Hepatocyte (in vitro differentiated cells): ENCODE measurements around the gene EXTL1. TPM values are rescaled to one million over a fixed set of nuclear protein-coding genes. Genes with fewer than 3 reads are reported as not detected.

Experiments used
- DNase-seq: peaks from one replicate; pipeline ENCODE4 v3.0.0-alpha.2; 2016; ENCODE audit warnings: low spot score
- H2AFZ ChIP-seq: fragments of 200-600 bp; sonication (generic); 2 replicates; pipeline ENCODE4 v1.6.0; 2016; ENCODE audit warnings: antibody characterized with exemption, mild to moderate bottlenecking
- H3K27ac ChIP-seq: fragments of 200-600 bp; sonication (generic); 2 replicates; pipeline ENCODE4 v1.5.1; 2016; ENCODE audit warnings: mild to moderate bottlenecking
- H3K27me3 ChIP-seq: fragments of 200-600 bp; sonication (generic); 2 replicates; pipeline ENCODE4 v1.6.1; 2016
- H3K36me3 ChIP-seq: fragments of 200-600 bp; sonication (generic); replicated peaks from 2 replicates; pipeline ENCODE4 v1.5.1; 2016; ENCODE audit warnings: low read depth; ENCODE audit not compliant: insufficient read depth
- H3K4me1 ChIP-seq: fragments of 200-600 bp; sonication (generic); 2 replicates; pipeline ENCODE4 v1.5.1; 2016; ENCODE audit warnings: mild to moderate bottlenecking, moderate library complexity; ENCODE audit not compliant: insufficient read depth
- H3K4me2 ChIP-seq: fragments of 200-600 bp; sonication (generic); 2 replicates; pipeline ENCODE4 v1.6.0; 2016
- H3K4me3 ChIP-seq: fragments of 200-600 bp; sonication (generic); 2 replicates; pipeline ENCODE4 v1.5.1; 2016; ENCODE audit warnings: mild to moderate bottlenecking
- H3K79me2 ChIP-seq: fragments of 200-600 bp; sonication (generic); 2 replicates; pipeline ENCODE4 v1.6.0; 2017; ENCODE audit warnings: mild to moderate bottlenecking
- H3K9me2 ChIP-seq: fragments of 200-600 bp; sonication (generic); replicated peaks from 2 replicates; pipeline ENCODE4 v1.6.0; 2017; ENCODE audit warnings: mild to moderate bottlenecking; ENCODE audit not compliant: insufficient read depth
- H3K9me3 ChIP-seq: fragments of 200-600 bp; sonication (generic); 2 replicates; pipeline ENCODE4 v1.5.1; 2016; ENCODE audit warnings: low read depth, mild to moderate bottlenecking
- H4K20me1 ChIP-seq: fragments of 200-600 bp; sonication (generic); 2 replicates; pipeline ENCODE4 v1.6.0; 2016; ENCODE audit warnings: mild to moderate bottlenecking; ENCODE audit not compliant: insufficient read depth, poor library complexity, severe bottlenecking
- CTCF ChIP-seq: fragments of 200-600 bp; sonication (generic); IDR thresholded peaks from 2 replicates; pipeline ENCODE4 v1.5.1; 2016; ENCODE audit warnings: antibody characterized with exemption, mild to moderate bottlenecking; ENCODE audit not compliant: poor library complexity
- EZH2 ChIP-seq: fragments of 200-600 bp; sonication (generic); IDR thresholded peaks from 2 replicates; pipeline ENCODE4 v1.6.1; 2016; ENCODE audit warnings: antibody characterized with exemption, mild to moderate bottlenecking, borderline replicate concordance
- EZH2phosphoT487 ChIP-seq: fragments of 200-600 bp; sonication (generic); IDR thresholded peaks from one replicate; pipeline ENCODE4 v1.6.1; 2018; ENCODE audit warnings: antibody characterized with exemption, mild to moderate bottlenecking, low read depth, moderate library complexity; ENCODE audit not compliant: unreplicated experiment, severe bottlenecking
- WGBS: methylation state at CpG from one replicate; pipeline ENCODE4 v1.1.6; 2016; ENCODE audit warnings: low lambda C conversion rate; ENCODE audit errors: missing lambda C conversion rate; 5-methylcytosine and 5-hydroxymethylcytosine counted together
- polyA plus RNA-seq: library from polyadenylated mRNA; unstranded; fragments of >200 nt; fragmentation: Nextera tagmentation; extraction: Ambion mirVana; gene quantifications from 2 replicates; pipeline ENCODE4 v1.2.1, GENCODE V29; 2016
- total RNA-seq: library from RNA; depleted of rRNA; stranded (reverse); fragments of >200 nt; gene quantifications from 2 replicates; pipeline ENCODE4 v1.2.3, GENCODE V29; 2014

EXTL1 gene
- total and polyA plus RNA-seq, 2 experiments from 2014 or later: 0.17 to 1.3 TPM

- no peaks in the 10 kb centered on the region for H3K36me3 ChIP-seq
- no peak overlapping the region for H3K4me3 ChIP-seq
- DNase-seq: no peak
- H3K4me1 ChIP-seq: no peaks in the 10 kb centered on the region
- H2AFZ ChIP-seq: no peak overlapping the region
- H3K79me2 ChIP-seq: no peaks in the 10 kb centered on the region
- no peaks in the 10 kb centered on the region for H4K20me1 ChIP-seq
- H3K9me2 ChIP-seq: no peaks in the 10 kb centered on the region
- 94% methylated on average over 5 of the region's 5 CpGs for WGBS
- no peaks in the 10 kb centered on the region for H3K9me3 ChIP-seq
- no peak overlapping the region for H3K27ac ChIP-seq
- H3K4me2 ChIP-seq: no peak overlapping the region
- no peaks in the 10 kb centered on the region for H3K27me3 ChIP-seq
- TF ChIP-seq CTCF (no peak), EZH2phosphoT487 (no peak), EZH2 (no peak)
Observed at GRCh38 chr1:25977801-25978200, 43.8 kb upstream of the EXTL1 start.

GRCh38 chr1:25978403-25978802, 43.2 kb upstream of the EXTL1 start:
- DNase-seq: no peak
- H3K36me3 ChIP-seq: no peaks in the 10 kb centered on the region
- H3K4me2 ChIP-seq: no peak overlapping the region
- no peak overlapping the region for H3K27ac ChIP-seq
- no peak overlapping the region for H3K4me3 ChIP-seq
- H3K9me2 ChIP-seq: no peaks in the 10 kb centered on the region
- H2AFZ ChIP-seq: no peak overlapping the region
- no peaks in the 10 kb centered on the region for H3K9me3 ChIP-seq
- H3K4me1 ChIP-seq: no peaks in the 10 kb centered on the region
- 96% methylated on average over 2 of the region's 2 CpGs for WGBS
- H3K79me2 ChIP-seq: no peaks in the 10 kb centered on the region
- no peaks in the 10 kb centered on the region for H4K20me1 ChIP-seq
- H3K27me3 ChIP-seq: no peaks in the 10 kb centered on the region
- no peak for TF ChIP-seq CTCF
- TF ChIP-seq EZH2phosphoT487: no peak
- TF ChIP-seq EZH2: no peak

- Histone ChIP-seq H3K27ac (no peak overlapping the region), H3K27me3 (no peaks in the 10 kb centered on the region), H3K4me3 (no peak overlapping the region), H2AFZ (no peak overlapping the region), H3K9me3 (no peaks in the 10 kb centered on the region), H3K79me2 (no peaks in the 10 kb centered on the region), H3K4me1 (no peaks in the 10 kb centered on the region), H3K36me3 (no peaks in the 10 kb centered on the region), H4K20me1 (no peaks in the 10 kb centered on the region), H3K4me2 (no peak overlapping the region), H3K9me2 (no peaks in the 10 kb centered on the region)
- no peak for DNase-seq
- WGBS: 98% methylated on average over 6 of the region's 7 CpGs
- no peak for TF ChIP-seq EZH2
- no peak for TF ChIP-seq EZH2phosphoT487
- TF ChIP-seq CTCF: no peak
Observed at GRCh38 chr1:25979210-25979609, 42.4 kb upstream of the EXTL1 start.

GRCh38 chr1:25985171-25985570, 36.4 kb upstream of the EXTL1 start:
- no peaks in the 10 kb centered on the region for H4K20me1 ChIP-seq
- H2AFZ ChIP-seq: no peak overlapping the region
- 96% methylated on average over 1 of the region's 1 CpG for WGBS
- no peak for TF ChIP-seq CTCF
- no peak for TF ChIP-seq EZH2
- H3K4me3 ChIP-seq: no peak overlapping the region
- H3K36me3 ChIP-seq: no peaks in the 10 kb centered on the region
- no peaks in the 10 kb centered on the region for H3K4me1 ChIP-seq
- H3K9me3 ChIP-seq: no peaks in the 10 kb centered on the region
- H3K27ac ChIP-seq: no peak overlapping the region
- no peaks in the 10 kb centered on the region for H3K79me2 ChIP-seq
- H3K27me3 ChIP-seq: no peaks in the 10 kb centered on the region
- no peak overlapping the region for H3K4me2 ChIP-seq
- no peaks in the 10 kb centered on the region for H3K9me2 ChIP-seq
- DNase-seq: no peak
